ENCODE results near the gene ZNF774.
"Not testable (repeated sequence)": the region's sequence is repeated elsewhere in the genome, so short reads cannot be mapped to it uniquely, and the experiment has no call there.

DNA sequence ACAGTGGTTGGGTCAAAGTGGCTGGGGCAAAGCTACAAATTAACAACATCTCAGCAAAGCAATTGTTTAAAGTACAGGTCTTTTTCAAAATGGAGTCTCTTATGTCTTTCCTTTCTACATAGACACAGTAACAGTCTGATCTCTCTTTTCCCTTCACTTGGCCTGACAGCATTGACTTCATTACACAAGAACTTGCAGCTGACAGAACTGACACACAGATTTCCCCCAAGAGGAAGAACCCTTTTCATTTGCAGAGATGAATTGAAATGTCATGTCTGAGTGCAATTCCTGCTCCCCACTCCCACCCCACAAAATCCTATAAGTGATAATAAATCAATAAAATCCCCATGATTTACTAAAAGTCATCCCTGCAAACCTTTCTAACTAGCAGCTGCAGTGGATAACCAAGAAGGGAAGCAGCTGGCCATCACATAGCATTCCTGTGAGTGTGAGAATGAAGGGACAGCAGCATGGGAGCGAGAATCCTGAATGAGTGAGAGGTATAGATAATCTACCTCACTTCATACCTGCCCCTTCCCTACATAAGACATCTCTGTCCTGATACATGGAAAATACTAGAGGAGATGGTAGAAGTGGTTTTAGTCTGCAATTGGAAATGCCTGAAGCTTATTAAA, 4.5 kb upstream of the ZNF774 start:
- TF ChIP-seq, protein P1, sequence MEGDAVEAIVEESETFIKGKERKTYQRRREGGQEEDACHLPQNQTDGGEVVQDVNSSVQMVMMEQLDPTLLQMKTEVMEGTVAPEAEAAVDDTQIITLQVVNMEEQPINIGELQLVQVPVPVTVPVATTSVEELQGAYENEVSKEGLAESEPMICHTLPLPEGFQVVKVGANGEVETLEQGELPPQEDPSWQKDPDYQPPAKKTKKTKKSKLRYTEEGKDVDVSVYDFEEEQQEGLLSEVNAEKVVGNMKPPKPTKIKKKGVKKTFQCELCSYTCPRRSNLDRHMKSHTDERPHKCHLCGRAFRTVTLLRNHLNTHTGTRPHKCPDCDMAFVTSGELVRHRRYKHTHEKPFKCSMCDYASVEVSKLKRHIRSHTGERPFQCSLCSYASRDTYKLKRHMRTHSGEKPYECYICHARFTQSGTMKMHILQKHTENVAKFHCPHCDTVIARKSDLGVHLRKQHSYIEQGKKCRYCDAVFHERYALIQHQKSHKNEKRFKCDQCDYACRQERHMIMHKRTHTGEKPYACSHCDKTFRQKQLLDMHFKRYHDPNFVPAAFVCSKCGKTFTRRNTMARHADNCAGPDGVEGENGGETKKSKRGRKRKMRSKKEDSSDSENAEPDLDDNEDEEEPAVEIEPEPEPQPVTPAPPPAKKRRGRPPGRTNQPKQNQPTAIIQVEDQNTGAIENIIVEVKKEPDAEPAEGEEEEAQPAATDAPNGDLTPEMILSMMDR (IDR thresholded peaks at IDR 0.05) = not testable (repeated sequence)
- TF ChIP-seq POLR2A, EP300, POLR2AphosphoS5 (IDR thresholded peaks at IDR 0.05): not testable (repeated sequence)
